HEK293 (cell line): Measurements from ENCODE around the gene SLC35F6.
A peak's percentile ranks its signal among the peaks of the same experiment; 100 is the strongest.

ENCODE experiments used
- CTCF ChIA-PET: fragments of 350-600 bp; formaldehyde crosslinking; extraction: SDS; loops from one replicate; lab custom pipeline; 2021; ENCODE audit warnings: antibody characterized with exemption; lab: Yijun Ruan, JAX
- POLR2A ChIA-PET: fragments of 300-600 bp; formaldehyde crosslinking; extraction: SDS; loops from one replicate; lab custom pipeline; 2020; ENCODE audit warnings: antibody characterized with exemption, inconsistent platforms; lab: Yijun Ruan, JAX
- H3K27ac ChIP-seq: fragments of 200-500 bp; sonication (Bioruptor generic); 2 replicates; pipeline ENCODE4 v1.5.1; 2014; ENCODE audit warnings: low read depth, low read length, control low read depth, inconsistent platforms; ENCODE audit errors: extremely low read depth
- H3K36me3 ChIP-seq, 2 experiments: fragments of 200-500 bp in 1 of 2; sonication (Bioruptor generic) in 1 of 2; 1 replicate in 1 of 2; 2 replicates in 1 of 2; pipeline ENCODE4 v1.5.1; 2014 to 2017; ENCODE audit warnings: inconsistent platforms in 2 of 2, low read length in 2 of 2; ENCODE audit not compliant: control insufficient read depth in 2 of 2, insufficient read depth in 1 of 2
- H3K4me1 ChIP-seq: fragments of 200-500 bp; sonication (Bioruptor generic); 2 replicates; pipeline ENCODE4 v1.5.1; 2014; ENCODE audit warnings: mild to moderate bottlenecking, low read length, inconsistent platforms; ENCODE audit not compliant: control insufficient read depth, insufficient read depth
- H3K4me3 ChIP-seq: 2 replicates; pipeline ENCODE4 v1.5.1; 2011; ENCODE audit warnings: low read depth, mild to moderate bottlenecking, control low read depth, low read length, moderate library complexity
- H3K9me3 ChIP-seq: fragments of 200-500 bp; sonication (Bioruptor generic); 2 replicates; pipeline ENCODE4 v1.5.1; 2014; ENCODE audit warnings: low read depth, low read length, inconsistent platforms; ENCODE audit not compliant: control insufficient read depth, insufficient read depth
- CTCF ChIP-seq: fragments of 450-650 bp; formaldehyde crosslinking; IDR thresholded peaks from 2 replicates; pipeline ENCODE4 v1.5.1; 2016; ENCODE audit warnings: missing biosample characterization, missing genetic modification characterization
- KLF16 ChIP-seq: fragments of 450-650 bp; formaldehyde crosslinking; IDR thresholded peaks from 2 replicates; pipeline ENCODE4 v1.5.1; 2017; ENCODE audit warnings: missing biosample characterization, missing genetic modification characterization
- MYNN ChIP-seq: fragments of 450-650 bp; formaldehyde crosslinking; IDR thresholded peaks from 2 replicates; pipeline ENCODE4 v1.5.1; 2016; ENCODE audit warnings: missing biosample characterization, missing genetic modification characterization, borderline replicate concordance
- OSR2 ChIP-seq: fragments of 450-650 bp; formaldehyde crosslinking; IDR thresholded peaks from 2 replicates; pipeline ENCODE4 v1.5.1; 2016; ENCODE audit warnings: missing biosample characterization, missing genetic modification characterization
- REPIN1 ChIP-seq: fragments of 450-650 bp; formaldehyde crosslinking; IDR thresholded peaks from 2 replicates; pipeline ENCODE4 v1.5.1; 2017; ENCODE audit warnings: missing biosample characterization, missing genetic modification characterization, low read depth
- YY1 ChIP-seq: fragments of 450-650 bp; formaldehyde crosslinking; IDR thresholded peaks from 2 replicates; pipeline ENCODE4 v1.5.1; 2018; ENCODE audit warnings: missing biosample characterization, missing genetic modification characterization
- ZBTB21 ChIP-seq: fragments of 450-650 bp; formaldehyde crosslinking; IDR thresholded peaks from 2 replicates; pipeline ENCODE4 v1.5.1; 2017; ENCODE audit warnings: missing biosample characterization, missing genetic modification characterization
- ZEB2 ChIP-seq: fragments of 450-650 bp; formaldehyde crosslinking; IDR thresholded peaks from 2 replicates; pipeline ENCODE4 v1.5.1; 2016; ENCODE audit warnings: missing biosample characterization, missing genetic modification characterization
- ZFP37 ChIP-seq: fragments of 450-650 bp; formaldehyde crosslinking; IDR thresholded peaks from 2 replicates; pipeline ENCODE4 v1.5.1; 2016; ENCODE audit warnings: missing biosample characterization, missing genetic modification characterization
- ZFP69B ChIP-seq: fragments of 450-650 bp; formaldehyde crosslinking; IDR thresholded peaks from 2 replicates; pipeline ENCODE4 v1.5.1; 2016; ENCODE audit warnings: missing biosample characterization, missing genetic modification characterization
- ZIC2 ChIP-seq: fragments of 450-650 bp; formaldehyde crosslinking; IDR thresholded peaks from 2 replicates; pipeline ENCODE4 v1.5.1; 2016; ENCODE audit warnings: missing biosample characterization, missing genetic modification characterization
- ZNF23 ChIP-seq: fragments of 450-650 bp; formaldehyde crosslinking; IDR thresholded peaks from 2 replicates; pipeline ENCODE4 v1.5.1; 2016; ENCODE audit warnings: missing biosample characterization, missing genetic modification characterization, borderline replicate concordance
- ZNF248 ChIP-seq: fragments of 450-650 bp; formaldehyde crosslinking; IDR thresholded peaks from 2 replicates; pipeline ENCODE4 v1.5.1; 2017; ENCODE audit warnings: missing biosample characterization, missing genetic modification characterization
- ZNF311 ChIP-seq: fragments of 450-650 bp; formaldehyde crosslinking; IDR thresholded peaks from 2 replicates; pipeline ENCODE4 v1.5.1; 2017; ENCODE audit warnings: missing biosample characterization, missing genetic modification characterization, borderline replicate concordance
- ZNF341 ChIP-seq: fragments of 450-650 bp; formaldehyde crosslinking; IDR thresholded peaks from 2 replicates; pipeline ENCODE4; 2016; ENCODE audit warnings: low read depth, missing biosample characterization, missing genetic modification characterization
- ZNF37A ChIP-seq: fragments of 450-650 bp; IDR thresholded peaks from 2 replicates; pipeline ENCODE4 v1.5.1; 2018; ENCODE audit warnings: missing biosample characterization, missing genetic modification characterization
- ZNF394 ChIP-seq: fragments of 450-650 bp; formaldehyde crosslinking; IDR thresholded peaks from 2 replicates; pipeline ENCODE4 v1.5.1; 2016; ENCODE audit warnings: missing biosample characterization, missing genetic modification characterization, mild to moderate bottlenecking, moderate library complexity, borderline replicate concordance
- ZNF433 ChIP-seq: fragments of 450-650 bp; formaldehyde crosslinking; IDR thresholded peaks from 2 replicates; pipeline ENCODE4 v1.5.1; 2016; ENCODE audit warnings: missing biosample characterization, missing genetic modification characterization, low read depth
- ZNF501 ChIP-seq: fragments of 450-650 bp; formaldehyde crosslinking; IDR thresholded peaks from 2 replicates; pipeline ENCODE4 v1.5.1; 2016; ENCODE audit warnings: missing biosample characterization, missing genetic modification characterization
- ZNF510 ChIP-seq: fragments of 450-650 bp; formaldehyde crosslinking; IDR thresholded peaks from 2 replicates; pipeline ENCODE4 v1.5.1; 2018; ENCODE audit warnings: mild to moderate bottlenecking, missing genetic modification characterization, missing biosample characterization; ENCODE audit not compliant: insufficient replicate concordance
- ZNF514 ChIP-seq: fragments of 450-650 bp; formaldehyde crosslinking; IDR thresholded peaks from 2 replicates; pipeline ENCODE4 v1.5.1; 2016; ENCODE audit warnings: missing biosample characterization, missing genetic modification characterization
- ZNF629 ChIP-seq: fragments of 450-650 bp; formaldehyde crosslinking; IDR thresholded peaks from 2 replicates; pipeline ENCODE4 v1.5.1; 2017; ENCODE audit warnings: missing biosample characterization, missing genetic modification characterization
- ZNF791 ChIP-seq: fragments of 450-650 bp; formaldehyde crosslinking; IDR thresholded peaks from 2 replicates; pipeline ENCODE4 v1.5.1; 2016; ENCODE audit warnings: missing biosample characterization, missing genetic modification characterization
- ZSCAN30 ChIP-seq: fragments of 450-650 bp; IDR thresholded peaks from 2 replicates; pipeline ENCODE4 v1.5.1; 2018; ENCODE audit warnings: missing biosample characterization, mild to moderate bottlenecking, missing genetic modification characterization, moderate library complexity
- ZXDB ChIP-seq: fragments of 450-650 bp; formaldehyde crosslinking; IDR thresholded peaks from 2 replicates; pipeline ENCODE4 v1.5.1; 2016; ENCODE audit warnings: missing biosample characterization, missing genetic modification characterization
- TF ChIP-seq, protein P1 (sequence below): fragments of 450-650 bp; formaldehyde crosslinking; IDR thresholded peaks from 2 replicates; pipeline ENCODE4 v1.5.1; 2016; ENCODE audit warnings: missing biosample characterization, missing genetic modification characterization
- TF ChIP-seq, protein P2 (sequence below): fragments of 450-650 bp; formaldehyde crosslinking; IDR thresholded peaks from 2 replicates; pipeline ENCODE4 v1.5.1; 2016; ENCODE audit warnings: missing biosample characterization, missing genetic modification characterization

SLC35F6 gene

DNA sequence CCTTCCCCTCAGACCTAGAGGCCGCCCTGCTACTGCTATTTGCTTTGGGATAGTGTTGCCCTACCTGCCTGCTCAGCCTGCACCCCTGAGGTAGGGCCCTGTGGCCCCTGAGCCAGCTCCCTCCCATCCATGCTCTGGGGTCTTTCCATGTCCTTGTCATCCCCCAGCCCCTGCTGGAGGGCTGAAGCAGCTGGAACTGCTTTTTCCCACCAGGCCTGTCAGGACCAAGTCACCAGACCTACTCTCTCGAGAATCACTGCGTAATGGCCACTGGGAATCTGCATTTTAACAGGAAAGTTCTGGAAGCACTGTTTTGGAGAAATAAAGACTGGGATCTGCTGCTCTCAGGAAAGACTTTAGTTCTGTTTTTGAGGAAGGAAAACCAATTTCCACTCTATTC lies 20.2 kb upstream of the SLC35F6 start:
- no peak for TF ChIP-seq YY1 (tag by site-specific recombination)
- no peak for TF ChIP-seq REPIN1 (tag by site-specific recombination)
- TF ChIP-seq ZFP69B (tag by site-specific recombination): no peak
- TF ChIP-seq ZNF433: no peak
- no peak for TF ChIP-seq ZXDB (tag by site-specific recombination)
- no peak for TF ChIP-seq ZNF510 (tag by site-specific recombination)
- no peak for TF ChIP-seq ZNF311 (tag by site-specific recombination)
- no peak for TF ChIP-seq MYNN (tag by site-specific recombination)
- TF ChIP-seq ZEB2 (tag by site-specific recombination): no peak
- no peak for TF ChIP-seq OSR2 (tag by site-specific recombination)
- TF ChIP-seq, all 188 proteins: peak for 0
- Histone ChIP-seq H3K9me3 (no peaks in the 10 kb centered on the region), H3K27ac (no peak overlapping the region), H3K4me1 (no peaks in the 10 kb centered on the region), H3K36me3 (no peaks in the 10 kb centered on the region), H3K4me3 (no peak overlapping the region)
- ChIA-PET POLR2A (no interaction called here), CTCF (interaction anchor here (0.7 to 7.7 kb wide), 7 partner anchors 11 to 168 kb away, joined by 3 to 198 read pairs (median 8); no protein-coding TSS in a partner anchor)

- Histone ChIP-seq H3K9me3 (no peaks in the 10 kb centered on the region), H3K4me3 (no peak overlapping the region), H3K4me1 (no peaks in the 10 kb centered on the region), H3K27ac (no peak overlapping the region), H3K36me3 (no peaks in the 10 kb centered on the region)
- POLR2A ChIA-PET: no interaction called here
- CTCF ChIA-PET: interaction anchor here (0.6 to 7.7 kb wide), 20 partner anchors 9 to 553 kb away, joined by 3 to 198 read pairs (median 6); no protein-coding TSS in a partner anchor
- TF ChIP-seq ZNF510 (tag by site-specific recombination): no peak
- TF ChIP-seq ZBTB21 (tag by site-specific recombination): no peak
- no peak for TF ChIP-seq ZNF791 (tag by site-specific recombination)
- no peak for TF ChIP-seq REPIN1 (tag by site-specific recombination)
- TF ChIP-seq ZNF629 (tag by site-specific recombination): no peak
Measured at GRCh38 chr2:26744953-26745352, 19.1 kb upstream of the SLC35F6 start.

DNA sequence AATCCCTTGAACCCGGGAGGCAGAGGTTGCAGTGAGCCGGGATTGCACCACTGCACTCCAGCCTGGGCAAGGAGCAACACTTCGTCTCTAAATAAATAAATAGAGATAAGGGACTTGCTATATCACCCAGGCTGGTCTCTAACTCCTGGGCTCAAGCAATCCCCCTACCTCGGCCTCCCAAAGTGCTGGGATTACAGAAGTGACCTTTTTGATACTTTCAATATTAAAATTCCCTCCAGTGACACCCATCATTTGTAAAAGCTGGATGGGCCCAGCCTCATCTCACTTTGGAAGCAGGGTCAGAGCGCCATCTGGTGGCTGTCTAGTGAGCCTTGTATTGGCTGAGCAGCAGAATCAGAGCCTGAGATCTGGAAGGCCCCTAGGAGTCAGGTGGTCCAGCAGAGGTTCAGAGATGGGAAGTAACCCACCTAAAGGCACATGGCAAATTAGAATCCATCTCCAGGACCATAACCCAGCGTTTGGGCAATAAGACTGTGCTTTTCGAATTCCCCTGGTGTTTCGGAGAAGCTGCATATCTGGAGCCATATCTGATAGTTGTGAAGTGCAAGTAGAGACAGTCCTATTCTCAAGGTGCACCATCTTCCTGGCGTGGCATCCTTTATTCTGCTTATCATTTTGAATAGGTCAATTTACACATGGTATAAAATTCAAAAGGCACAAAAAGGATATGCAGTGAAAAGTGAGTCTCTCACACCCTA lies 18.3 kb upstream of the SLC35F6 start:
- POLR2A ChIA-PET: no interaction called here
- Histone ChIP-seq H3K4me3 (no peak overlapping the region), H3K36me3 (no peaks in the 10 kb centered on the region), H3K9me3 (no peaks in the 10 kb centered on the region), H3K27ac (no peak overlapping the region), H3K4me1 (no peaks in the 10 kb centered on the region)
- CTCF ChIA-PET: interaction anchor here (0.5 to 7.7 kb wide), 38 partner anchors 8 to 594 kb away, joined by 3 to 198 read pairs (median 4); partner anchors contain the start of gene KCNK3
- no peak for TF ChIP-seq ZNF23 (tag by site-specific recombination)
- TF ChIP-seq, protein P1, sequence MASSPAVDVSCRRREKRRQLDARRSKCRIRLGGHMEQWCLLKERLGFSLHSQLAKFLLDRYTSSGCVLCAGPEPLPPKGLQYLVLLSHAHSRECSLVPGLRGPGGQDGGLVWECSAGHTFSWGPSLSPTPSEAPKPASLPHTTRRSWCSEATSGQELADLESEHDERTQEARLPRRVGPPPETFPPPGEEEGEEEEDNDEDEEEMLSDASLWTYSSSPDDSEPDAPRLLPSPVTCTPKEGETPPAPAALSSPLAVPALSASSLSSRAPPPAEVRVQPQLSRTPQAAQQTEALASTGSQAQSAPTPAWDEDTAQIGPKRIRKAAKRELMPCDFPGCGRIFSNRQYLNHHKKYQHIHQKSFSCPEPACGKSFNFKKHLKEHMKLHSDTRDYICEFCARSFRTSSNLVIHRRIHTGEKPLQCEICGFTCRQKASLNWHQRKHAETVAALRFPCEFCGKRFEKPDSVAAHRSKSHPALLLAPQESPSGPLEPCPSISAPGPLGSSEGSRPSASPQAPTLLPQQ (tag by site-specific recombination): peak; percentile 77
- no peak for TF ChIP-seq ZNF514 (tag by site-specific recombination)
- TF ChIP-seq ZNF37A (tag by site-specific recombination): no peak
- TF ChIP-seq ZNF248 (tag by site-specific recombination): no peak
- TF ChIP-seq ZSCAN30 (tag by site-specific recombination): no peak
- TF ChIP-seq KLF16 (tag by site-specific recombination): no peak
- no peak for TF ChIP-seq ZNF341 (tag by site-specific recombination)
- TF ChIP-seq, protein P2, sequence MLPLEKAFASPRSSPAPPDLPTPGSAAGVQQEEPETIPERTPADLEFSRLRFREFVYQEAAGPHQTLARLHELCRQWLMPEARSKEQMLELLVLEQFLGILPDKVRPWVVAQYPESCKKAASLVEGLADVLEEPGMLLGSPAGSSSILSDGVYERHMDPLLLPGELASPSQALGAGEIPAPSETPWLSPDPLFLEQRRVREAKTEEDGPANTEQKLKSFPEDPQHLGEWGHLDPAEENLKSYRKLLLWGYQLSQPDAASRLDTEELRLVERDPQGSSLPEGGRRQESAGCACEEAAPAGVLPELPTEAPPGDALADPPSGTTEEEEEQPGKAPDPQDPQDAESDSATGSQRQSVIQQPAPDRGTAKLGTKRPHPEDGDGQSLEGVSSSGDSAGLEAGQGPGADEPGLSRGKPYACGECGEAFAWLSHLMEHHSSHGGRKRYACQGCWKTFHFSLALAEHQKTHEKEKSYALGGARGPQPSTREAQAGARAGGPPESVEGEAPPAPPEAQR (tag by site-specific recombination): no peak
- TF ChIP-seq ZFP37 (tag by site-specific recombination): no peak
- no peak for TF ChIP-seq ZNF394
- TF ChIP-seq ZIC2 (tag by site-specific recombination): no peak
- no peak for TF ChIP-seq ZNF510 (tag by site-specific recombination)
- peak; percentile 82 for TF ChIP-seq CTCF (tag by site-specific recombination)
- TF ChIP-seq ZNF501 (tag by site-specific recombination): no peak
